ENCODE data around the gene LIAS.

LIAS gene

GRCh38 chr4:39528061-39528465 is 69.2 kb downstream of the LIAS start:
- DNase-seq (ENCODE audit: low read depth in 2 of 2): no peak

Data from stimulated activated CD8-positive, alpha-beta memory T cell treated with anti-CD3 and anti-CD28 coated beads, Interleukin-2, amount 100 ng/mL, for 1 hour (primary cell).